Sigmoid colon (tissue), 7 donors: ENCODE measurements around the gene SLC37A3. TPM values are rescaled to one million over a fixed set of nuclear protein-coding genes. Genes with fewer than 3 reads are reported as not detected.

Source experiments
- DNase-seq: peaks from one replicate; pipeline ENCODE4 v3.0.0-alpha.2; 2019
- H3K27ac ChIP-seq, 4 donors: fragments of 200-600 bp; sonication (generic); one replicate each; pipeline ENCODE4 v1.5.1; 2016 to 2019; ENCODE audit warnings: mild to moderate bottlenecking in 1 of 4
- H3K27me3 ChIP-seq, 3 donors: fragments of 200-600 bp; sonication (generic); one replicate each; pipeline ENCODE4 v1.5.1; 2019; ENCODE audit warnings: mild to moderate bottlenecking in 1 of 3
- H3K36me3 ChIP-seq, 4 donors: fragments of 200-600 bp; sonication (generic); one replicate each; pipeline ENCODE4 v1.5.1; 2016 to 2019
- H3K4me1 ChIP-seq, 4 donors: fragments of 200-600 bp; sonication (generic); one replicate each; pipeline ENCODE4 v1.5.1; 2017 to 2019
- H3K4me3 ChIP-seq, 4 donors: fragments of 200-600 bp; sonication (generic); one replicate each; pipeline ENCODE4 v1.5.1; 2017 to 2019; ENCODE audit warnings: mild to moderate bottlenecking in 2 of 4, moderate library complexity in 1 of 4
- H3K9me3 ChIP-seq, 4 donors: fragments of 200-600 bp in 3 of 4; sonication (generic) in 3 of 4; one replicate each; pipeline versions ENCODE4 v1.5.1 to v1.6.1; 2013 to 2019
- EP300 ChIP-seq, 4 donors: sonication (generic); formaldehyde crosslinking; IDR thresholded peaks; one replicate each; pipeline ENCODE4 v1.6.1; 2017; ENCODE audit warnings: antibody characterized with exemption in 4 of 4
- POLR2A ChIP-seq, 2 donors: fragments of 450-650 bp; IDR thresholded peaks; one replicate each; pipeline ENCODE4 v1.6.1; 2016; ENCODE audit warnings: antibody characterized with exemption in 2 of 2, mild to moderate bottlenecking in 2 of 2, moderate library complexity in 2 of 2
- POLR2AphosphoS5 ChIP-seq, 4 donors: sonication (generic); formaldehyde crosslinking; IDR thresholded peaks; one replicate each; pipeline ENCODE4 v1.6.1; 2017; ENCODE audit warnings: antibody characterized with exemption in 4 of 4
- WGBS, 2 donors: extraction: QIAGEN DNeasy Blood & Tissue Kit; methylation state at CpG; one replicate each; pipeline ENCODE4 v1.1.7; 2013; 5-methylcytosine and 5-hydroxymethylcytosine counted together
- intact Hi-C: fragments of 100-400 bp; cut with DNase I; formaldehyde crosslinking; loops from one replicate; pipeline ENCODE4 v1.15.1; 2023
- polyA plus RNA-seq, 3 donors: library from polyadenylated mRNA; stranded (reverse); fragments of 200-250 nt; gene quantifications; one replicate each; pipeline ENCODE4 v1.2.3, GENCODE V29; 2013
- total RNA-seq, 4 donors: library from RNA; depleted of rRNA; stranded (reverse); fragments of >200 nt; gene quantifications; one replicate each; pipeline ENCODE4 v1.1.0, GENCODE V29; 2016
- TF ChIP-seq, protein P1 (sequence below), 4 experiments: fragments of 450-650 bp in 3 of 4; fragments of 200-600 bp in 1 of 4; IDR thresholded peaks; one replicate each; pipeline ENCODE4 v1.5.1; 2016 to 2019; ENCODE audit warnings: antibody characterized with exemption in 4 of 4, mild to moderate bottlenecking in 3 of 4, moderate library complexity in 2 of 4
- donor health status: healthy with polysubstance abuse.
- donor health status: Bipolar disorder and iron deficiency.
- donor health status: healthy.

SLC37A3 gene
- total and polyA plus RNA-seq, 7 donors = 12.3 to 109 (median 54.6) TPM

DNA sequence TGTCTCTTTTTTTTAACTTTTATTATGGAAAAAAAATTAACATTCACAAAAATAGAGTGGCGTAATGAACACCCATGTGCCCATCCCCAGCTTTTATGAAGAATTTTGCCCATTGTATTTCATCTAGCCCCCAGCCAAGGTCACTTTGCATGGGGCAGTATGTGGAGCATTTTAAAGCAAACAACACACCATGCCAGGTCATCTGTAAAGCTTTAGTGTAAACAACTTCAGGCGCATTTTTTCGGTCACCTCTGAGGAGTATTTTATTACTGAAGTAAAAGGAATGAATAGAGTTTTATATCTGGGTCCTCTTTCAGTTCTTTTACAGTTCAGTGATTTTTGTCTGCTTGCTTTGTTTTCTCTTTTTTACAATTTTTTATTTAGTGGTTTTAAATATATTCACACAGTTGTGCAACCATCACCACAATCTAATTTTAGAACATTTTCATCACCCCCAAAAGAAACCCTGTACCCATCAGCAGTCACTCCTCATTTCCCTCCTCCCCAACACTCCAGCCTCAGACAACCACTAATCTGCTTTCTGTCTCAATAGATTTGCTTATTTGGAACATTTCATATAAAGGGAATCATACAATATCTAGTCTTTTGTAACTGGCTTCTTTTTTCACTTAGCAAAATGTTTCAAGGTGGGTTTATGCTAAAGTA lies 87.9 kb downstream of the SLC37A3 start:
- peaks cover 0 to 18% (median 15%) of the 10 kb centered on the region in 4 donors for H3K4me1 ChIP-seq
- 43 to 59% methylated on average over 3 of the region's 3 CpGs for WGBS, 2 donors
- H3K27me3 ChIP-seq = no peaks in the 10 kb centered on the region
- DNase-seq = no peak
- TF ChIP-seq POLR2A (IDR thresholded peaks at IDR 0.05) = no peak
- no peak for TF ChIP-seq EP300 (IDR thresholded peaks at IDR 0.05)
- no peak for TF ChIP-seq POLR2AphosphoS5 (IDR thresholded peaks at IDR 0.05)
- TF ChIP-seq, protein P1, sequence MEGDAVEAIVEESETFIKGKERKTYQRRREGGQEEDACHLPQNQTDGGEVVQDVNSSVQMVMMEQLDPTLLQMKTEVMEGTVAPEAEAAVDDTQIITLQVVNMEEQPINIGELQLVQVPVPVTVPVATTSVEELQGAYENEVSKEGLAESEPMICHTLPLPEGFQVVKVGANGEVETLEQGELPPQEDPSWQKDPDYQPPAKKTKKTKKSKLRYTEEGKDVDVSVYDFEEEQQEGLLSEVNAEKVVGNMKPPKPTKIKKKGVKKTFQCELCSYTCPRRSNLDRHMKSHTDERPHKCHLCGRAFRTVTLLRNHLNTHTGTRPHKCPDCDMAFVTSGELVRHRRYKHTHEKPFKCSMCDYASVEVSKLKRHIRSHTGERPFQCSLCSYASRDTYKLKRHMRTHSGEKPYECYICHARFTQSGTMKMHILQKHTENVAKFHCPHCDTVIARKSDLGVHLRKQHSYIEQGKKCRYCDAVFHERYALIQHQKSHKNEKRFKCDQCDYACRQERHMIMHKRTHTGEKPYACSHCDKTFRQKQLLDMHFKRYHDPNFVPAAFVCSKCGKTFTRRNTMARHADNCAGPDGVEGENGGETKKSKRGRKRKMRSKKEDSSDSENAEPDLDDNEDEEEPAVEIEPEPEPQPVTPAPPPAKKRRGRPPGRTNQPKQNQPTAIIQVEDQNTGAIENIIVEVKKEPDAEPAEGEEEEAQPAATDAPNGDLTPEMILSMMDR (IDR thresholded peaks at IDR 0.05) = no peak
- no peak overlapping the region for H3K27ac ChIP-seq
- no peaks in the 10 kb centered on the region for H3K36me3 ChIP-seq
- intact Hi-C loops = no loop called here
- H3K9me3 ChIP-seq = peaks cover 0 to 3% (median 0%) of the 10 kb centered on the region in 4 donors
- H3K4me3 ChIP-seq = no peak overlapping the region

DNA sequence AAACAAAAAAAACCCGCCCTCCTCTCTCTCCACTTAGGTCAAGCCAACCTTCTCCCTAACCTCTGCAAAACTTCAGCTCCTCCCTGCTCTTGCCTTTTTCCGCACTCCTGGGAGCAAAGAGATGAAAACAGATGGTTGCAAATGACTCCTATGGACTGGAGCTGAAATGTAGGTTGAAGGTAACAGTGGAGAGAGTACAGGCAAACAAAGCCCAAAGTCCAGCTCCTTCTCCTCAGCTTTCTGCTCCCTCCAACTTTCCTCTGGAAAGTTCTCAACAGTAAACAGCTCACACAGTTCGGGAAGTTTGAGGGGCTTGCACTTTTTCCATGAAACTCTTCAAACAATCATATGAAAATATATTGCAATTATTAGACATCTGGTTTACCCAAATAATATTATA lies 90.3 kb downstream of the SLC37A3 start:
- no peak for DNase-seq
- no peaks in the 10 kb centered on the region for H3K27me3 ChIP-seq
- peaks cover 0 to 7% (median 2%) of the 10 kb centered on the region in 4 donors for H3K4me1 ChIP-seq
- no peak overlapping the region for H3K4me3 ChIP-seq
- H3K9me3 ChIP-seq = peaks cover 0 to 3% (median 0%) of the 10 kb centered on the region in 4 donors
- 47 to 83% methylated on average over 3 of the region's 3 CpGs for WGBS, 2 donors
- no peak overlapping the region for H3K27ac ChIP-seq
- intact Hi-C loops = no loop called here
- H3K36me3 ChIP-seq = no peaks in the 10 kb centered on the region
- no peak for TF ChIP-seq POLR2A (IDR thresholded peaks at IDR 0.05)
- TF ChIP-seq POLR2AphosphoS5 (IDR thresholded peaks at IDR 0.05) = no peak
- no peak for TF ChIP-seq EP300 (IDR thresholded peaks at IDR 0.05)
- TF ChIP-seq, protein P1 (IDR thresholded peaks at IDR 0.05) = no peak

DNA sequence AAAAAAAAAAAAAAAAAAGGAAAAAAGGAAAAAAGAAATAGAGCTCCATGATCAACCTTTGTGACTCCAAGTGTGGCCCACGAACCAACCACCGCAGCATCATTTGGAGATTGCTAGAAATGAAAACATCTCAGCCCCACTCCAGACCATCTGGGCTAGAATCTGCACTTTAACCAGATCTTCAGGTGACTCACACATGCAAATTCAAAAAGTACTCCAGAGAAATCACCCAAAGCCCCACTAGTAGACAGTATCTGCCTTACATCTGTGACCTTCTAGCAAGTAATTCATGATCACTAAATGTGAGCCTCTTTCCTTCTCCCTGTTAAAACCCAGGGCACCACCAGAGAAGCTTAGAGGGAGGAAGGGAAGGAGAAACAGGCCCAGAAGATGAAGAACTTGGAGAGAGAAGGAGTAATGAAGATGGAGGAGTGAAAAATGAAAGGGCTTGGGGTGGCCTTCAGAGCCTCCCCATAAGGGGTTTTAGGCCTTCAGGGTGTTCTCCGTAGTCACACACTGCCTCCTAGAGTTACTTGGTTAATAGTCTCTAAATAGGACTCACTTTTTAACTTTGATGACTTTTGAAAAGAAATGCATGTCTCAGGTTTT lies 94.0 kb downstream of the SLC37A3 start:
- TF ChIP-seq POLR2AphosphoS5 (IDR thresholded peaks at IDR 0.05) (no peak), EP300 (IDR thresholded peaks at IDR 0.05) (no peak), POLR2A (IDR thresholded peaks at IDR 0.05) (no peak)
- TF ChIP-seq, protein P1 (IDR thresholded peaks at IDR 0.05) = no peak
- intact Hi-C loops = no loop called here
- Histone ChIP-seq H3K4me1 (peaks cover 0 to 7% (median 2%) of the 10 kb centered on the region in 4 donors), H3K27me3 (no peaks in the 10 kb centered on the region), H3K4me3 (no peak overlapping the region), H3K27ac (no peak overlapping the region), H3K9me3 (no peaks in the 10 kb centered on the region), H3K36me3 (no peaks in the 10 kb centered on the region)
- 74 to 77% methylated on average over 3 of the region's 3 CpGs for WGBS, 2 donors
- DNase-seq = no peak

DNA sequence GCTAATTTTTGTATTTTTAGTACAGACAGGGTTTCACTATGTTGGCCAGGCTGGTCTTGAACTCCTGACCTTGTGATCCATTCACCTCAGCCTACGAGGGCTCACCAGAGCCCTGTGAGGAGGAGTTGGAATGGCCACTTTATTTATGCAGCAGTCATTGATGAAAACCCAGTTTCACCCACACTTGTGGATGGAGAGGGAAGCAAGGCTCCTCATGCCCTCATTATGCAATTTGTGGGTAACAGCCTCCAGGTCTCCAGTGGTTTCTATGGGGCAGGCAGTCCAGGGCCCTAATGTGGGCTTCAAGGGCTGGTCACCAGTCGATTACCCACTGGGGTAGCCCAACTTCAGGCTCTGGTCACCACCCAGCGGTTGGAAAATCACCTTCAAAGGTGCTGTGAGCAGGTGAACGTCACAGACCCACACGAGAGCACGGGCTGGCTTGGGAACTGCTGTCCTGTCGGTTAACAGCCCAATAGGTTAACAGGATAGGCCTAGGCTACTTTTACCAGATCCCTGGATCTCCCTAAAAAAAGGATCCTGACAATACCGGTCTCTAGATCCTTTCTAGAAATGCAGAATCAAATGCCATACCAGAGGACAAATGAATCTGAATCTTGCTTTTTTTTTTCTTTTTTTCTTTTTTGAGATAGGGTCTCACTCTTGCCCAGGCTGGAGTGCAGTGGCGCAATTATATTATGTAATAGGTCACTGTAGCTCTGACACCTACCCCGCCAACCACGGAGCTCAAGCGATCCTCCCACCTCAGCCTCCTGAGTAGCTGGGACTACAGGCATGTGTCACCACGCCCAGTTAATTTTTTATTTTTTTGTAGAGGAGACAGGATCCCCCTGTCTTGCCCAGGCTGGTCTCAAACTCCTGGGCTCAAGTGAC lies 97.8 kb downstream of the SLC37A3 start:
- no peaks in the 10 kb centered on the region for H3K36me3 ChIP-seq
- no peak for TF ChIP-seq POLR2A (IDR thresholded peaks at IDR 0.05)
- no peak for TF ChIP-seq EP300 (IDR thresholded peaks at IDR 0.05)
- TF ChIP-seq, protein P1 (IDR thresholded peaks at IDR 0.05) = no peak
- TF ChIP-seq POLR2AphosphoS5 (IDR thresholded peaks at IDR 0.05) = no peak
- H3K27me3 ChIP-seq = no peaks in the 10 kb centered on the region
- WGBS, 2 donors = 89 to 91% methylated on average over 13 of the region's 13 CpGs
- DNase-seq = no peak
- H3K27ac ChIP-seq = no peak overlapping the region
- H3K9me3 ChIP-seq = no peaks in the 10 kb centered on the region
- no peak overlapping the region for H3K4me3 ChIP-seq
- intact Hi-C loops = no loop called here
- no peaks in the 10 kb centered on the region for H3K4me1 ChIP-seq
